Tibial nerve (tissue), 4 donors: ENCODE results near the gene PLA2G15. TPM values are rescaled to one million over a fixed set of nuclear protein-coding genes. Genes with fewer than 3 reads are reported as not detected.
A peak's percentile ranks its signal among the peaks of the same experiment; 100 is the strongest.

Experiments
- DNase-seq, 2 donors: peaks; one replicate each; pipeline ENCODE4 v3.0.0-alpha.2; 2019; ENCODE audit warnings: low spot score in 2 of 2
- H3K27ac ChIP-seq, 4 donors: fragments of 200-600 bp; sonication (generic) in 3 of 4; one replicate each; pipeline ENCODE4 v1.5.1; 2017 to 2019; ENCODE audit warnings: mild to moderate bottlenecking in 1 of 4
- H3K27me3 ChIP-seq, 2 donors: fragments of 200-600 bp; sonication (generic) in 1 of 2; one replicate each; pipeline versions ENCODE4 v1.5.1 to v1.6.0; 2017 to 2019
- H3K36me3 ChIP-seq, 3 donors: fragments of 200-600 bp; sonication (generic); one replicate each; pipeline ENCODE4 v1.5.1; 2018 to 2019
- H3K4me1 ChIP-seq, 4 donors: fragments of 200-600 bp; sonication (generic) in 3 of 4; one replicate each; pipeline ENCODE4 v1.5.1; 2017 to 2019
- H3K4me3 ChIP-seq, 4 donors: fragments of 200-600 bp; sonication (generic) in 3 of 4; one replicate each; pipeline ENCODE4 v1.5.1; 2017 to 2019; ENCODE audit warnings: mild to moderate bottlenecking in 1 of 4, moderate library complexity in 1 of 4
- H3K9me3 ChIP-seq, 4 donors: fragments of 200-600 bp; sonication (generic) in 3 of 4; one replicate each; pipeline ENCODE4 v1.5.1; 2017 to 2019
- EP300 ChIP-seq, 2 donors: sonication (generic); formaldehyde crosslinking; IDR thresholded peaks; one replicate each; pipeline ENCODE4 v1.6.1; 2017; ENCODE audit warnings: antibody characterized with exemption in 2 of 2, mild to moderate bottlenecking in 1 of 2
- POLR2A ChIP-seq, 2 donors: fragments of 450-650 bp; IDR thresholded peaks; one replicate each; pipeline ENCODE4 v1.6.1; 2017; ENCODE audit warnings: antibody characterized with exemption in 2 of 2, mild to moderate bottlenecking in 2 of 2, moderate library complexity in 2 of 2
- whole genome bisulfite sequencing, 2 donors: methylation state at CpG; one replicate each; pipeline ENCODE4 v1.1.5; 2018; 5-methylcytosine and 5-hydroxymethylcytosine counted together
- total RNA-seq, 4 donors: library from RNA; depleted of rRNA; stranded (reverse); fragments of >200 nt; gene quantifications; one replicate each; pipeline ENCODE4 v1.1.0, GENCODE V29; 2016
- TF ChIP-seq, protein P1 (sequence below), 5 experiments: fragments of 200-600 bp in 3 of 5; fragments of 450-650 bp in 2 of 5; sonication (generic) in 3 of 5; IDR thresholded peaks; one replicate each; pipeline ENCODE4 v1.5.1; 2016 to 2019; ENCODE audit warnings: antibody characterized with exemption in 5 of 5, mild to moderate bottlenecking in 3 of 5, moderate library complexity in 2 of 5

The PLA2G15 gene
- total RNA-seq, 4 donors from 2014 or later = 26.0 to 51.3 (median 30.2) TPM

- TF ChIP-seq EP300 (IDR thresholded peaks at IDR 0.05) (no peak), POLR2A (IDR thresholded peaks at IDR 0.05) (no peak)
- TF ChIP-seq, protein P1, sequence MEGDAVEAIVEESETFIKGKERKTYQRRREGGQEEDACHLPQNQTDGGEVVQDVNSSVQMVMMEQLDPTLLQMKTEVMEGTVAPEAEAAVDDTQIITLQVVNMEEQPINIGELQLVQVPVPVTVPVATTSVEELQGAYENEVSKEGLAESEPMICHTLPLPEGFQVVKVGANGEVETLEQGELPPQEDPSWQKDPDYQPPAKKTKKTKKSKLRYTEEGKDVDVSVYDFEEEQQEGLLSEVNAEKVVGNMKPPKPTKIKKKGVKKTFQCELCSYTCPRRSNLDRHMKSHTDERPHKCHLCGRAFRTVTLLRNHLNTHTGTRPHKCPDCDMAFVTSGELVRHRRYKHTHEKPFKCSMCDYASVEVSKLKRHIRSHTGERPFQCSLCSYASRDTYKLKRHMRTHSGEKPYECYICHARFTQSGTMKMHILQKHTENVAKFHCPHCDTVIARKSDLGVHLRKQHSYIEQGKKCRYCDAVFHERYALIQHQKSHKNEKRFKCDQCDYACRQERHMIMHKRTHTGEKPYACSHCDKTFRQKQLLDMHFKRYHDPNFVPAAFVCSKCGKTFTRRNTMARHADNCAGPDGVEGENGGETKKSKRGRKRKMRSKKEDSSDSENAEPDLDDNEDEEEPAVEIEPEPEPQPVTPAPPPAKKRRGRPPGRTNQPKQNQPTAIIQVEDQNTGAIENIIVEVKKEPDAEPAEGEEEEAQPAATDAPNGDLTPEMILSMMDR (IDR thresholded peaks at IDR 0.05) = no peak
- Histone ChIP-seq H3K36me3 (peaks cover 0 to 33% (median 0%) of the 10 kb centered on the region in 3 donors), H3K4me1 (peaks cover 0 to 46% (median 11%) of the 10 kb centered on the region in 4 donors), H3K4me3 (no peak overlapping the region), H3K27ac (no peak overlapping the region), H3K9me3 (no peaks in the 10 kb centered on the region), H3K27me3 (no peaks in the 10 kb centered on the region)
- WGBS, 2 donors = 87 to 89% methylated on average over 10 to 12 of the region's 12 CpGs
- DNase-seq = no peak
Measured at GRCh38 chr16:68230956-68231355, 14.2 kb upstream of the PLA2G15 start.

DNA sequence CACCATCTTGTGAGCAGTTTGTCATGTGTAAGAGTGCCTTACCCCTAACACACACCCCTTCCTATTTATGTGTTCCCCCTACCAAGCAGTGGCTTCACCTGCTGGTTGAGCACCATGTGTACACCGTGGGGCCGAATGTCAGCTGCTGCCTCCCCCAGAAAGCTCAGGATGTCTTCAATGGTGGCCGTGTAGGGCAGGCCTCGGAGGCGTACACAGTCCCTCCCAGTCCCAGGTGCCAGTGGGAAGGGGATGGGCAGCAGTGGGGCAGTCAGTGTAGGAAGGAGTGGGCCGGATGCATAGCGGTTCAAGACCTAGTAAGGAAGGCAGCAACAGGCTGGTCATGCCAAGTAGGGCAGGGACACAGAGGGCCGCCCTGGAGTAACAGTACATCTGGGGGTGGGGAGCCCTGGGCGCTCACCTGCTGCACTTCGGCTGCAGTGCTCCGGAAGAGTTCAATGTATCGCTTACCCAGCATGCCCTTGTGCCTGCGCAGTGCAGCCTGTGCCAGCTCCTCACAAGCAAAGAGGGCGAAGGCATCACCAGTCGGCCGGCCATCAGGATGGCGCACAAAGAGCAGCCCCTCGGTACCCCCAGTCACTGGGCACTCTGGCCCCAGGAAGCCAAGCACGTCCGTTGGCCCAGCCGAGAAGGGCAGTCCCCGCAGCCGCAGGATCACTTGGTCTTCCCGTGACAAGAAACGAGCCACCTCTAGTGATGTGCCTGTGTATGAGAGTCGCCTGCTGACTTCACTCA is 13.6 kb upstream of the PLA2G15 start:
- TF ChIP-seq, protein P1 (IDR thresholded peaks at IDR 0.05) = no peak
- TF ChIP-seq POLR2A (IDR thresholded peaks at IDR 0.05) = no peak
- TF ChIP-seq EP300 (IDR thresholded peaks at IDR 0.05) = no peak
- WGBS, 2 donors = 92 to 94% methylated on average over 23 to 26 of the region's 26 CpGs

DNA sequence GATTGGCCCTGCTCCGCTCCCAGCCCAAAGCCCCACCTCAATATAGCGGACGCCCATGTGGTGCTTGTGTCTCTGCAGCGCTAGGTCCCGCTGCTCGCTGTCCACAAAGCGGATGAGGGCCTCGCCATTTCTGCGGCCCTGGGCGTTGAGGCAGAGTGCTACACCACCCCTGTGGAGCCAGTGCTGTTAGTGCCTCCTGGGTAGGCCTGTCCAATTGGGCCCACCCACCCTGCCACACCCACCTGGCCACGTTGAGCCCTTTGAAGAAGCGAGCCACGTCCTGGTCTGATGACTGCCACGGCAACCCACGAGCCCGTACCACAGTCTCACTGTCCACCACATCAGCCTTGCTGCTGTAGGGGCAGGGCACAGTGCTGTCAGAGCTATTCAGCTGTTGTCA is 12.8 kb upstream of the PLA2G15 start:
- Histone ChIP-seq H3K4me3 (no peak overlapping the region), H3K4me1 (peaks cover 0 to 54% (median 16%) of the 10 kb centered on the region in 4 donors), H3K27me3 (no peaks in the 10 kb centered on the region), H3K27ac (no peak overlapping the region), H3K36me3 (peaks cover 0 to 27% (median 0%) of the 10 kb centered on the region in 3 donors), H3K9me3 (no peaks in the 10 kb centered on the region)
- no peak for DNase-seq
- WGBS, 2 donors = 83 to 87% methylated on average over 15 to 16 of the region's 16 CpGs
- no peak for TF ChIP-seq EP300 (IDR thresholded peaks at IDR 0.05)
- TF ChIP-seq, protein P1 (IDR thresholded peaks at IDR 0.05) = no peak
- TF ChIP-seq POLR2A (IDR thresholded peaks at IDR 0.05) = no peak

More for the DNA sequence above, 13.6 kb upstream of the PLA2G15 start:
- H3K36me3 ChIP-seq = peaks cover 0 to 28% (median 0%) of the 10 kb centered on the region in 3 donors
- no peak overlapping the region for H3K4me3 ChIP-seq
- no peak overlapping the region for H3K27ac ChIP-seq
- peaks cover 0 to 52% (median 14%) of the 10 kb centered on the region in 4 donors for H3K4me1 ChIP-seq
- no peaks in the 10 kb centered on the region for H3K27me3 ChIP-seq
- no peaks in the 10 kb centered on the region for H3K9me3 ChIP-seq
- DNase-seq = no peak

DNA sequence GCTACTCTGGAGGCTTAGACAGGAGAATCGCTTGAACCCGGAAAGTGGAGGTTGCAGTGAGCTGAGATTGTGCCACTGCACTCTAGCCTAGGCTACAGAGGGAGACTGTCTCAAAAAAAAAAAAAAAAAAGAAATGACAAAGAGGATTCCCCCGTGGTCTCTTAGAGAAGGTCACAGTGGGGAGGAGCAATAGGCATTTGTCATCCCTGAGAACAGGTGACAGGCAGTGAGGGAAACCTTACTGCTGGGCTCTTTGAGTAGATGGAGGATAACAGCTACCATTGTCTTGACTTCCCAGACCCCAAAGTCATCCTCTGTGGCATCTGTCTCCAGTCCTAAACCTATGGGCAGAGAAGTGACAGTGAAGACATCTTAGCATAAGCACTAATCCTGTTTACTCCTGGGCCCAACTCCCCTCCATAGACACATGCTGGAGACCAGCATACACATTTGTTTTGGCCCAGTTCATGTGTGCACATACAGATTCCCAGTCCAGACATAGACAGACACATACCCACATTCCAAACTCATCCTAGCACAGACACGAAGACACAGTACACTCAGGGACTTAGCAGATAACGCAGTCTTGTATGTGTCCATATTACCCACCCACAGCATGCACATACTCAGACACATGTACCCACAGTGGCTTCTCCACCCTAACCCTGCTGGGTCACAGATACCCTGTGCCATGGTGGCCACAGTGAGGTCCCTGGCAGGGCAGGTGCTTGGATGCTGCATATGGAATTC is 11.9 kb upstream of the PLA2G15 start:
- Histone ChIP-seq H3K9me3 (no peaks in the 10 kb centered on the region), H3K27me3 (no peaks in the 10 kb centered on the region), H3K36me3 (peaks cover 0 to 27% (median 0%) of the 10 kb centered on the region in 3 donors), H3K4me3 (no peak overlapping the region), H3K4me1 (peaks cover 0 to 52% (median 12%) of the 10 kb centered on the region in 4 donors), H3K27ac (no peak overlapping the region)
- 74 to 88% methylated on average over 5 of the region's 5 CpGs for WGBS, 2 donors
- DNase-seq = no peak
- TF ChIP-seq, protein P1 (IDR thresholded peaks at IDR 0.05) = no peak
- no peak for TF ChIP-seq POLR2A (IDR thresholded peaks at IDR 0.05)
- TF ChIP-seq EP300 (IDR thresholded peaks at IDR 0.05) = no peak

DNA sequence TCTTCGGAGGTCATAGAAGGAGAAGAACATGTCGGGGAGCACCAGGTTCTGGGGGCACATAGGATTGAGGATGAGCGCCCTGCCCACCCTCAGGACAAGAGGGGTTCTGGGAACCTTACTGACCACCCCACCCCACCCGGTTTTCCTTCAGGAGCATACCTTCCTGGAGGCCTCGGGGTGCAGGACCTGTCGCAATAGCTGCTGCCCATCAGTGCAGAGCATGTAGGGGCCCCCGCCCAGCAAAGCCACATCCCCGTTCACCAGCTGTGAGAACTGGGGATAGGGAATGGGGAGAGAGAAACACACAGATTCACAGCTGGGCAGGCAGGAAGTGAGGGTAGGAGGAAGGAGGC is 11.4 kb upstream of the PLA2G15 start:
- TF ChIP-seq EP300 (IDR thresholded peaks at IDR 0.05) (no peak), POLR2A (IDR thresholded peaks at IDR 0.05) (no peak)
- TF ChIP-seq, protein P1 (IDR thresholded peaks at IDR 0.05) = no peak
- H3K27me3 ChIP-seq = no peaks in the 10 kb centered on the region
- H3K9me3 ChIP-seq = no peaks in the 10 kb centered on the region
- H3K4me3 ChIP-seq = no peak overlapping the region
- peaks cover 0 to 27% (median 0%) of the 10 kb centered on the region in 3 donors for H3K36me3 ChIP-seq
- peaks cover 0 to 50% (median 10%) of the 10 kb centered on the region in 4 donors for H3K4me1 ChIP-seq
- H3K27ac ChIP-seq = peak overlapping the region in 1 of 4 donors; percentile 85
- DNase-seq = no peak
- WGBS, 2 donors = 78 to 79% methylated on average over 7 to 8 of the region's 8 CpGs
